Cerebellar cortex (tissue), 1 donor: ENCODE data around the gene R3HDM2.

Experiments
- DNase-seq: peaks from one replicate; pipeline ENCODE4 v3.0.0-alpha.2; 2015; ENCODE audit warnings: low spot score

Gene R3HDM2

GRCh38 chr12:57430931-57431566 is at the start of gene R3HDM2:
R3HDM2 (minus strand) TSS chr12:57431043; CDS start chr12:57310428, 120,615 bp downstream.
- DNase-seq: peak; percentile 94

- DNase-seq: no peak
Observed at GRCh38 chr12:57479376-57480115, 48.7 kb upstream of the R3HDM2 start, which contains the start of gene ARHGAP9. ARHGAP9 (minus strand) TSS chr12:57479866; CDS start chr12:57479406, 460 bp downstream.

- DNase-seq: no peak
Observed at GRCh38 chr12:57479043-57479375, 48.2 kb upstream of the R3HDM2 start.

- DNase-seq: no peak
Observed at GRCh38 chr12:57477710-57478681, 47.2 kb upstream of the R3HDM2 start.

DNA sequence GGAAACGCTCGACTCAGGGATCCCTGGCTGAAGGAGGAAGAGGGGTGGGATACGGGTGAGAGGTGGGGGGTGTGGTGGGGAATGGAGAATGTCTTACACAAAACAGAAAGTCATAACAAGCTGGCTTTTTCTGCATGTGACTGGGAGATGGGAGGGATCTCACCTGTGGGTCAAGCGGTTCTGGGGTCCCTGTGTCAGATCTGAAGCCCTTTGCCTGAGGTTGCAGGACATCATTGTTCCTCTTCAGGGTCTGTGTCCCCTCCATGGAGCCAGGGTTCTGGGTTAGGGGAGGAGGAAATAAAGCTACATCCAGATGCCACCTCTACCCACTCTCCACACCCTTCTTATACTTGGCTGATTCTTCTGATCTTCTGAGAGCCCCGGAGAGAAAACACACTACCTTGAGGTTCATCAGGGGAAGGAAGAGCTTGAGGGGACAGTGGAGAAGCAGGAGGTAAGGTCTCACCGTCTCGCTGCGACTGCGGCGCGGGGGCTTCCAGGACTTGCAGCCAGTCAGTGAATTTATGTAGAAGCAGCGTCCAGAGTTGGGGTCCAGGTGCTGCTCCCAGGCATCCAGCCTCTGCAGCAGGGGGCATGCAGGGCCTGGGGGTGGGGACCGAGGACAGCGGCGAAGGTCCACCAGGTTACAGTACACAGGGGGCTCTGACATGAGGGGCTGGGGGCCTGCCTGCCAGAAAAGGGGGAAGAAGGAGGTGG is 46.3 kb upstream of the R3HDM2 start:
- DNase-seq: no peak

DNA sequence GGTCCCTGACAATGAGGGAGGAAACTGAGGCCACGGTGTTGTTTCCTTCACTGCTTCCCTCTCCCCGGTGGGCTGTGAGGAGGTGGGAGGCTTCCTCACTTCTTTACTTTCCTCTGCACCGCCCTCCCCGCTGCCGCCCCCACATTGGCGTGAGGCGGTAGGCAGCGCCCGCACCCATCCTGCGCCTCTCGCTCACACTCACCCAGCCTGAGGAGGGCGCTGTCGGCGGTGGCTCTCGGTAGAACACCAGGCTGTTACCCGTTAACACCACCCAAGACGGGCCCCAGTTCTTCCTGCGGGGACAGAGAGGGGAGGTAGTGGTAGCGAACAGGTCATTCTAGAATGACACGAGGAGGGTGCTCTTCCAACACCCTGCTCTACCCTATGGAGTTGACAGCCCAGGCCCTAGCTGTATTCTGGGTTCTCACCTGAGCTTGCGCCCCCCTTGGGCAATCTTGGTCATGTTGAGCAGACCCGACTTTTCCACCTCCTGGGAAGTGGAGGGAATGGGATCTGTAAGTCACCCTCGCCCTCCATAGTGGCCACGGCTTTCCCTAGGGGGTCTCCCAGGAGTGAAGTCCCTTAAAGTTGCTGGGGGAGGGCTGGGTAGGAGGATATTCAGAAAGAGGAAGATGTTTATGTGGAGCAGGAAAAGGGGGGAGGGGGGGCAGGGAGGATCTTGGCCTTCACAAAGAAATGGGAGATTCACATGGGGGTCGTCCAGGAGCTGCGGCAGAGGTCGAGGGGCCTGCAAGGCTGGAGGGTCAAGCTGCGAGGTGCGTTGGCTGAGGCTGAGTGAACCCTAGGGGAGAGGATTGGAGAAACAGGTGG is 45.5 kb upstream of the R3HDM2 start:
- no peak for DNase-seq

DNA sequence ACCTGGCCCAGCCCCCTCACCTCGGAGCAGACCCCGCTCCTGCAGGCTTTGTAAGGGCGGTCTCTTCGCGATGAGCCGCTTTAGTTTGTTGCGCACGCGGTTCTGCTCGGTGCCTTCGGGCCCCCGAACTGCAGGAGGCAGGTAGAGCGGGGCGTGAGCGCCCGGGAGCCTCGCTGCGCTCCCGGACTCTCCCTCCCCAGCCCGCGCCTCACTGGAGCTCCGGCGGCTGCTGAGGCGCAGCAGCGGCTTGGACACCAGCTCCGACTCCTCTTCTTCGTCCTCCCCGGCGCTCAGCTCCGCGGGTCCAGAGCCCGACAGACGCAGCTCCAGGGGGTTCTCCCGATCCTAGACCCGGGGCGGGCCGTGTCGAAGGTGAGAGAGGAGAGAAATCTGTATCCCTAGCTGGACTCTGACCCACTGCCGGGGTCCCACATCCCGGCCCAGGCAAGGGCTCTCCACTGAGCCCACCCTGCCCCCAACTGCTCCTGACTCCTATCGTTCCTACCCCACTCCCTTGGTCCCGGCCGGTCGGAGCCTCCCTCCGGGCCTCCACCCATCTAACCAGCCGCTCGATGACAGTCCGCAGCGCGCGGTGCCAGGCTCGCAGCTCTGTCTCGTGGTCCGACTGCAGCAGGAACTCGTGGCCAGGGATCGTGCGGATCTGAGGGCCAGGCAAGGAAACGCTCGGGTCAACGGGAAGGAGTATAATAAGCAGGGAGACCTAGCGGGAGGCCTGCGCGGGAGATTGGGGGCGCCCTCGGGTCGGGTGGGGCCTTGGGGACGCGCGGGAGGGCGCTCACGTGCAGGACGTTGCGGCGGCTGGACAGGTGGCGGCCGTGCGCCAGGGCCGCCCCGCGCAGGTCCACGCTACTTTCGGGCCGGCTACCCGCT is 44.7 kb upstream of the R3HDM2 start:
- DNase-seq: no peak

DNA sequence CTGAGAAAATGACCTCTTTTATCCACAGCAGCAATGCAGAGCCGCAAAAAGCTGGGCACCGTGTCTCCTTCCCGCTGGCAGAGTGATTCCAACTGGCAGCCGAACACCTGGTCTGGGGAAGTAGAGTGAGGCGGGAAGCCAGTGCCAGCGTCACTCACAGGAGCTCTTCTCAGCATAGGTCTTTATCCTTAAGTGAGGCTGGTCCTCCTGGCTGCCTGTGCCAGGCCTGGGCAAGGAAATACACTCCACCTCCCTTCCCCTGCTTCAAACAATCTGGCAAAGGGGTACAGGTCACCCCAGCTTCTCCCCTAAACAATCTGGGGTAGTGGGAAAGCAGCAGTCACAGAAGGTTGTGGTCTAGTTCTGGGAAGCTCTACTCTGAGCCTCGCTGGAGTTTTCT is 44.0 kb upstream of the R3HDM2 start:
- DNase-seq: peak; percentile 84

DNA sequence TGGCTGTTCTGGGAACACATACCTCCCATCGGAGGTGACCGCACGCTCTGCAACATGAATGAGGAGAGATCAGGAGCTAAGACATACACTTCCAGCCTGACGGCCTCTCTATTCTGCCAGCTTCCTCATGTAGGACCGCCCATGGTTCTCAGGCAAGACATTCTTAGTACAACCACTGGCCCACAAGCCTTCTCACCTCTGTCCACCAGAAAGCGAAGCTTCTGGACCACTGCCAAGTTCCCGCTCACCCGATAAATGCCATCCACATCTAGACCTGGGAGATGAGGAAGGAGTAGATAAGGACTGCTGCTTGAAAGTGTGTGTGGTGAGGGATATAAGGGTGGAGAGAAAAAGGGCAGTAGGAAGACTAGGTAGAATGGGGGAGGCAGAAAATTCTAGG is 43.6 kb upstream of the R3HDM2 start:
- no peak for DNase-seq

GRCh38 chr12:57473886-57474285 is 43.0 kb upstream of the R3HDM2 start:
- no peak for DNase-seq

DNA sequence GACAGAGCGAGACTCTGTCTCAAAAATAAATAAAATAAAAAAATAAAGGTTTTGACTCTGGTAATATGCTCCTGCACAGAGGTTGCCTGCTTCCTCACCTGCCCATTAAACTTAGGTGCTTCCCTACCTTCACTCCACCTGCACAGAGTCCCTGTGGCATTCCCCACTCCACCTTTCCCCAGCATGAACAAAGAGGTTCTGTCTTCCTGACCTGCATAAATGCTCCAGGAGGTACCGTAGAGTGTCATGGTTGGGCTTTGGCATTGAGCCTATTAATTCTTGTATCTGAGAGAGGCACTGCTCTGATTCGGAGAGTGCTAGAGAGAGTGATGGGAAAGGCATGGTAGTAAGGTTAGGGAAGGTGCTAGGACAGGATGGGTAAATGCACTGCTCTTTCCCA is 42.5 kb upstream of the R3HDM2 start:
- no peak for DNase-seq

- no peak for DNase-seq
Observed at GRCh38 chr12:57472391-57472790, 41.5 kb upstream of the R3HDM2 start.

DNA sequence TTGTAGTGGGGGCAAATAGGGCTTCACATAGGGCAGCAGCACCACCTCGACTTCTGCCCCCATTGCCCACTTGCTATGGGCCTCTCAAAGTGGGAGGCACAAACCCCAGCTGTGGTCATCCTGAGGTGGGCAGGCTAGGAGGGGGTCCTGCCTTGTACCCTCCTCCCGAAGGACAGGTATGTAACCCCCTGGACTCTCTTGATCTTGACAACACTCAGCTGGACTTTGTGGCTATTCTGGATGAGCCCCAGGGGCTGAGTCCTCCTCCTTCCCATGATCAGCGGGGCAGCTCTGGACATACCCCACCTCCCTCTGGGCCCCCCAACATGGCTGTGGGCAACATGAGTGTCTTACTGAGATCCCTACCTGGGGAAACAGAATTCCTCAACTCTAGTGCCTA is 40.8 kb upstream of the R3HDM2 start:
- DNase-seq: no peak

DNA sequence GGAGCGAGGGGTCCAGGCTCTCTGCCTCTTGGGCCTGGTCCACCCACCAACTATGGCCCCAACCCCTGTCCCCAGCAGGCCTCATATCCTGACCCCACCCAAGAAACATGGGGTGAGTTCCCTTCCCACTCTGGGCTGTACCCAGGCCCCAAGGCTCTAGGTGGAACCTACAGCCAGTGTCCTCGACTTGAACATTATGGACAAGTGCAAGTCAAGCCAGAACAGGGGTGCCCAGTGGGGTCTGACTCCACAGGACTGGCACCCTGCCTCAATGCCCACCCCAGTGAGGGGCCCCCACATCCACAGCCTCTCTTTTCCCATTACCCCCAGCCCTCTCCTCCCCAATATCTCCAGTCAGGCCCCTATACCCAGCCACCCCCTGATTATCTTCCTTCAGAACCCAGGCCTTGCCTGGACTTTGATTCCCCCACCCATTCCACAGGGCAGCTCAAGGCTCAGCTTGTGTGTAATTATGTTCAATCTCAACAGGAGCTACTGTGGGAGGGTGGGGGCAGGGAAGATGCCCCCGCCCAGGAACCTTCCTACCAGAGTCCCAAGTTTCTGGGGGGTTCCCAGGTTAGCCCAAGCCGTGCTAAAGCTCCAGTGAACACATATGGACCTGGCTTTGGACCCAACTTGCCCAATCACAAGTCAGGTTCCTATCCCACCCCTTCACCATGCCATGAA is 40.3 kb upstream of the R3HDM2 start:
- no peak for DNase-seq

DNA sequence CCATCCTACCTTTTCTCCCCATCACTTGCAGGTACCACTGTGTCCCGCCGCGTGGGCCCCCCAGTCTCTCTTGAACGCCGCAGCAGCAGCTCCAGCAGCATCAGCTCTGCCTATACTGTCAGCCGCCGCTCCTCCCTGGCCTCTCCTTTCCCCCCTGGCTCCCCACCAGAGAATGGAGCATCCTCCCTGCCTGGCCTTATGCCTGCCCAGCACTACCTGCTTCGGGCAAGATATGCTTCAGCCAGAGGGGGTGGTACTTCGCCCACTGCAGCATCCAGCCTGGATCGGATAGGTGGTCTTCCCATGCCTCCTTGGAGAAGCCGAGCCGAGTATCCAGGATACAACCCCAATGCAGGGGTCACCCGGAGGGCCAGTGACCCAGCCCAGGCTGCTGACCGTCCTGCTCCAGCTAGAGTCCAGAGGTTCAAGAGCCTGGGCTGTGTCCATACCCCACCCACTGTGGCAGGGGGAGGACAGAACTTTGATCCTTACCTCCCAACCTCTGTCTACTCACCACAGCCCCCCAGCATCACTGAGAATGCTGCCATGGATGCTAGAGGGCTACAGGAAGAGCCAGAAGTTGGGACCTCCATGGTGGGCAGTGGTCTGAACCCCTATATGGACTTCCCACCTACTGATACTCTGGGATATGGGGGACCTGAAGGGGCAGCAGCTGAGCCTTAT is 39.6 kb upstream of the R3HDM2 start:
- DNase-seq: no peak

DNA sequence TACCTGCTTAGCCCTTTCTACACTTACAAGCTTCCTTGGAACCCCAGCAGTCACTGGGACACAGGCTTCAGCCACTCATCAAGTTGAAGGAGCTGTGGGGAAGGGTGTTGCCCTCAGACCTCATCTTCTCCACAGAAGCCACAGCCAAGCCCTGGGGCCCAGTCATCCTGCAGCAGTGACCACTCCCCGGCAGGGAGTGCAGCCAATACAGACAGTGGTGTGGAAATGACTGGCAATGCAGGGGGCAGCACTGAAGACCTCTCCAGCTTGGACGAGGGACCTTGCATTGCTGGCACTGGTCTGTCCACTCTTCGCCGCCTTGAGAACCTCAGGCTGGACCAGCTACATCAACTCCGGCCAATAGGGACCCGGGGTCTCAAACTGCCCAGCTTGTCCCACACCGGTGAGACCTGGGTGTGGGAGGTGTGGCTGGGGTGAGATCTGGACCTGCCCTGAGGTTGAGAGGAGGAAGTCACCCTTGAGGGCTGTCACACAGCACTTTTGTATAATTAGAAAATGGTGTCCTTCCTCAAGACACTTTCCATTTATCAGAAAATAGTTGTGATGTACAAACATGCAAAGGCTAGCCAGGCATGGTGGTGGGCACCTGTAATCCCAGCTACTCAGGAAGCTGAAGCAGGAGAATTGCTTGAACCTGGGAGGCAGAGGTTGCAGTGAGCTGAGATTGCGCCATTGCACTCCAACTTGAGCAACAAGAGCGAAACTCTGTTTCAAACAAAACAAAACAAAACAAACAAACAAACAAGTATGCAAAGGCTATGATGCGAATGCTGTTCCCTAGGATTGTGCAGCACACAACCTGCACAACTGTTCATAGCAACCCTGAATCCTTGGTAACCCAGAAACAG is 38.7 kb upstream of the R3HDM2 start:
- no peak for DNase-seq

DNA sequence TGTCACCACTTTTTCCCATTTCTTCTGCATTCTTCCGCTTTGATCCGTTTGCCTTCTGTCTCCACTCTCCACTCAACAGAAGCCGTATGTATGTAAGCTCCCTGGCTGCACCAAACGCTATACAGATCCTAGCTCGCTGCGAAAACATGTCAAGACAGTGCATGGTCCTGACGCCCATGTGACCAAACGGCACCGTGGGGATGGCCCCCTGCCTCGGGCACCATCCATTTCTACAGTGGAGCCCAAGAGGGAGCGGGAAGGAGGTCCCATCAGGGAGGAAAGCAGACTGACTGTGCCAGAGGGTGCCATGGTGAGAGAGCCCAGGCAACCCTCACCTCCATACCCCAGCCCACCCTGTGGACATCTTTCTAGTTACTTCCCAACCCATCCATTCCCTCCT is 37.1 kb upstream of the R3HDM2 start:
- DNase-seq: no peak
